NOMO-1 (cell line): Measurements from ENCODE around the gene GBX1.

Source experiments
- DNase-seq, 2 experiments: peaks; one replicate each; lab custom pipeline; 2025; ENCODE audit not compliant: unreplicated experiment in 2 of 2; lab: John Stamatoyannopoulos, UW

GBX1 gene

DNA sequence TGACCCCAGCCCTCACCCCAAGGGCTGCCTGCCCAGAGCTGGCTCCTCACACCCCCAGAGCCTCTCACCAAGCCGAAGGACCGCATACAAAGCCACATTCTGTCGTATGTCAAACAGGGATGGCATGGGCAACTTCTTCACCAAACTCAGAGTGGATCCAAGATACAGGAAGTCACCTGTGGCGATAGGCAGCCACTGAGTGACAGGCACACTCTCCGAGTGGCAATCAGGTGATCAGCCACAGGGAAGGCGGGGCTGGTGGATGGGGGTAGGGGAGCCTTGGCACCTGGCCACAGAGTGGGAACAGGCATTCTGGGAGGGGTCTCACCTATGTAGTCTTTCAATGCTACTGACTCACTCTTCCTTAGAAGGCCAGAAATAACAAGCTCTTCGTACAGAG is 26.7 kb upstream of the GBX1 start:
- DNase-seq: no peak

DNA sequence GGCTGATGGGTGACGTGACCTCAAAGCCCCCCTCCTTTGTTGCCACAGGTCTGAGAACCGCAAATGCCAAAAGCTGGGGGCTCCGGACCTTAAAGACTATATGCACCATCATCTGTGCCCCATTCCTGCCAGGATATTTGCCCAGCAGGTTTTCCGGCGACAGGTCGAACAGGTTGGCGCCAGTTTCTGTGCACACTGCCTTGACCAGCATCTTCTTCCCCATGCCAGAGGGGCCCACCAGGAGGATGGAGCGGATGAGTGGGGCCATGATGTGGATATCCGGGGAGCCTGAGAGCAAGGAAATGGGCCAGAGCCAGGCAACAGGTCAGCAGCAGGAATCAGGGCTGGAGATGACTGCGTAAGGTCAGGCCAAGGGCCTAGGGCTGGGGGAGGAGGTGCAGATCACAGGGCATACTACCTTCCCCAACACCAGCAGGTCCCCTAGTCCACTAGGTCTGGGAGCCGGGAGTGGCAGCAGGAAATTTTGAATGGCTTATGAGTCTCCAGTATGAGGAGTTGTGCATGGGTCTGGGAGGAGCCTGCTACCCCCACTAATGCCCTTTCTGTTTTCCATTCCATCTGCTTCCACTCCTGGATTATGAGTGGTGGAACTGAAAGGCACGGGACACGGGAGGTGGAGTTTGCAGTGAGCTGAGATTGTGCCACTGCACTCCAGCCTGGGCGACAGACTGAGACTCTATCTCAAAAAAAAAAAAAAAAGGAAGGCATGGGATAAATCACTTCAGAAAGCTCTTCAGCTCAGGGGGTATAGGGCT is 25.9 kb upstream of the GBX1 start:
- no peak for DNase-seq

DNA sequence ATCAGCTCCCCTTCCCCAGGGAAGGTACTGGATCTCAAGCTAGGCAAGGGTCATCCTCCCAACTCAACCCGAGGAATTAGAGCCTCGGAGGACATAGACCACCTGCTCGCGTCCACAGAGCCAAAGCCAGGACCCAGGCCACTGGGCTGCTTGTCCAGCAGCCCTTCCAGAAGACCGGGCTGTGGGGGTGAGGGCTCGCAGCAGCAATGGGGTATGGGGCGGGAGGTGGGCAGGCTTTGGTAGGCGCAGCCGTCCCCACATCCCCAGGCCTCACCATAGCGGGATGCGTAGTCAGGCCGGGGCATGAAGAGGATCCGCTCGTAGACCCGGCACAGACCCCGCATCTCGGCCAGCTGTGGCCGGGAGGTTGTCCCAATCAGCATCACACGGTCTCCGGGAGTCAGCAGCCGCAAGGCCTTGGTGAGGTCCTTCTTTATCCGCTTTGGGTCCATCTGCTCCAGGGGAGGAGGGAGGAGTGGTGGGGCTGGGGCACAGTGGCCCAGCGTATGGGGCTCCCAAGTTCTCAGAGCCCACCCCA is 24.6 kb upstream of the GBX1 start:
- no peak for DNase-seq

DNA sequence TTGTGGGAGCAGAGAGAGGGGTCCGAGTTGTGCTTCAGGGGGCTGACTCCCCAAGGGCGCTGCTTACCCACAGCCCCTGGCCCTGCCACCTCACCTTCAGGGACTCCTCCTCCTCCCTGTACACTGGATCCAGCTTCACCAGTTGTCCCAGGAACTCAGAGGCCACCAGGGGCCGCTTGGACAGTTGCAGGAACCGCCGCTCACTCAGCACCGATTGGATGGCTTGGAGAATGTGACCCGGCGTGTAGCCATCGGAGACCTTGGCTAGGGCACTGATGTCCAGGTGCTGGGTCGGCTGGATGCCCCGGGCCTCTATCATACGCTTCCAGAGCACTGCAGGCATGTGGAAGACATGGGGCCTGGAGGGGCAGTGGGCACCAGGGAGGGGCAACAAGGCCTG is 24.1 kb upstream of the GBX1 start:
- DNase-seq: no peak

DNA sequence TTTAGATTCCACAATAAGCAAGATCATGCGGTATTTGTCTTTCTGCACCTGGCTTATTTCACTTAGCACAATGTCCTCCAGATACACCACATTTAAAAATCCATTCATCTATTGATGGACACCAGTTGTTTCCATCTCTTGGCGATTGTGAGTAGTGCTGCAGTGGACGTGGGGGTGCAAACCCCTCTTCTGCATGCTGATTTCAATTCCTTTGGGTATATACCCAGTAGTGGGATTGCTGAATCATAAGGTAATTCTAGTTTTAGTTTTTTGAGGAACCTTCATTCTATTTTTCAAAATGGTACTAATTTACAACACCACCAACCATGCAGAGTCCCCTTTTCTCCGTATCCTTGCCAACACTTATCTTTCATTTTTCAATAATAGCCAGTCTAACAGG is 21.5 kb upstream of the GBX1 start:
- no peak for DNase-seq

DNA sequence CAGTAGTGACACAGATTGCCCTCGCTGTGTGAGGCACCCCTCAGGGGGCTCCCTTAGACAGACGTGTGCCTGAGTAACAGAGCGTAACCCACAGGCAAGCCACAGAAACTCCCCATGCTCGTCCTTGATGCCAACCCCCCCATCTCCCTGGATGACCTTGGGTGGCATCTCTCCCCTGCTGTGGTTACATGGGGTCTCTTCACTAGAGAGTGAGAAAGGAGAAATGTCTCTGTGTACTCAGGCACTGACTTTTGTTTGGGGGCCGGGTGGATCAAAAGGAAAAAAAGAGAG is 20.7 kb upstream of the GBX1 start:
- no peak for DNase-seq

DNA sequence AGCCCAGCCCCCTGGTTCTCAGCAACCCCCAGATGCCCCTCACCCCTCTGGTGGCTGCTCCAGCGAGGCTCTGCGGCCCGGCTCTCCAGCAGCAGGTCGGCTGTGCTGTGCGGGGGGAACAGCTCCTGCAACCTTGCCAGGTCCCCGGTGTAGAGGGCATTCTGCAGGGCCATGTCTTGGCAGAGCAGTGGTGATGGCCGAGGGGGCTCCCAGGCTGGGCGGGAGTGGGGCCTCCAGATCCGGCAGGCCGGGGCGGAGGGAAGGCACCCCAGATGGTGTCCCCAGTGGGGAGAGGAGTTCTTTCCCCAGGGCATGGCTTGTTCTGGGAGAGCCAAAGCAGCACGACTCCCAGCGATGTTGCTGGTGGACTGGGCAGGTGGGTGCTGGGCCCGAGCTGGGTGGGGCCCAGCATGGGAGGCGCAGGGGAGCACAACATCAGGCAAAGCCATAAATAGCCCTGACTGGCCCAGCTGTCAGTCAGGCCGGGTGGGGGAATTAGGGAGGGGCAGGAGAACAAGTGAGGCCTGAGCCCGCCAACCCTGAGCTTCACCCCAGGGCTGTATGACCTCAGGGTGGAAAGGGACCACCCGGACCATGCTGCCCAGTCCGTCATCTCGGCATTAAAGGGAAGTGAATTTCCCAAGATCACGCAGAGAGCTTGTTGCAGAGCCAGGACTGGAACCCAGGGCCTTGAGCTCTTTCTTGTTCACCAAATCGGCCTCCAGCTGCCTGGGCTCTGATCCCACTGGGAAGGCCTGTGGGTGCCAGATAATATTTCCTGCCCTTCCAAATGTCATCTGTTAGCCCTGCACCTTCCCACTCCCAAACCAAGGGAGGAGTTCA is 20.1 kb upstream of the GBX1 start:
- DNase-seq: no peak

DNA sequence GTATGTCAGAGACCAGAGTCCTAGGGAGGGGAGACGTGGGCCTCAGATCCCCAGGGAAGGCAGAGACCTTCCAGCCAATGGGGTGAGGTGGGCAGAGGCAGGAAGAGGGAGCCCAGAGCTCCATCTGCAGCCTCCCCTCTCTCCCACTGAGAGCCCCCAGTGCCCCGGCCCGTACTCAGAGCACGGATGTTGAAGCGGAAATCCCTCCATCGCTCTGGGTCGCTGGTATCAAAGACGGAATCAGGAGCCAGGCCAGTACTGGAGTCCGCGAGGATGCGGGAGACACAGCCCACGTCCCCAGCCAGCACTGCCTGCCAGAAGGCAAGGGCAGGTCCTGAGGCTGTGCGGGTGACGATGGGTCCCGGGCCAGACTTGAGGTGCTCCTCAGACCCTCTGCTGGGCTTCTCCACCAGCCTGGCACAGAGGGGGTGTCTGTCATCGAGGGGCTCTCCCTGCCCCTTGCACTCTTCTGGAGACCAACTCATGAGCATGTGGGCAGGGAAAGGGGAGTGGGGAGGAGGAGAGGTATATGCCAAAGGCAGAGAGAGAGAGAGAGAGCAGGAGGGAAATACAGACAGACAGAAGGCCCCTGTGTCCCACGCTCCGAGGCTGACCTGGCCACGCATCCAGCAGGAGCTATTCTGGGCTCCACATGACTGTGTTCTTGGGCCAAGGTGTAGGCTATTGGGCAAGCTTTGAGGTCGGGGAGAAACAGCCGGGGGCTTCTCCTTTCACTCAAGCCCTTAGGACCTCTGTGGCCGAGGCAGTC is 19.3 kb upstream of the GBX1 start, which contains the start of gene ASB10:
ASB10 (minus strand) TSS at position 611 of the 769 bp plus-strand sequence; CDS start at position 491, 120 bp downstream.
- DNase-seq: no peak

DNA sequence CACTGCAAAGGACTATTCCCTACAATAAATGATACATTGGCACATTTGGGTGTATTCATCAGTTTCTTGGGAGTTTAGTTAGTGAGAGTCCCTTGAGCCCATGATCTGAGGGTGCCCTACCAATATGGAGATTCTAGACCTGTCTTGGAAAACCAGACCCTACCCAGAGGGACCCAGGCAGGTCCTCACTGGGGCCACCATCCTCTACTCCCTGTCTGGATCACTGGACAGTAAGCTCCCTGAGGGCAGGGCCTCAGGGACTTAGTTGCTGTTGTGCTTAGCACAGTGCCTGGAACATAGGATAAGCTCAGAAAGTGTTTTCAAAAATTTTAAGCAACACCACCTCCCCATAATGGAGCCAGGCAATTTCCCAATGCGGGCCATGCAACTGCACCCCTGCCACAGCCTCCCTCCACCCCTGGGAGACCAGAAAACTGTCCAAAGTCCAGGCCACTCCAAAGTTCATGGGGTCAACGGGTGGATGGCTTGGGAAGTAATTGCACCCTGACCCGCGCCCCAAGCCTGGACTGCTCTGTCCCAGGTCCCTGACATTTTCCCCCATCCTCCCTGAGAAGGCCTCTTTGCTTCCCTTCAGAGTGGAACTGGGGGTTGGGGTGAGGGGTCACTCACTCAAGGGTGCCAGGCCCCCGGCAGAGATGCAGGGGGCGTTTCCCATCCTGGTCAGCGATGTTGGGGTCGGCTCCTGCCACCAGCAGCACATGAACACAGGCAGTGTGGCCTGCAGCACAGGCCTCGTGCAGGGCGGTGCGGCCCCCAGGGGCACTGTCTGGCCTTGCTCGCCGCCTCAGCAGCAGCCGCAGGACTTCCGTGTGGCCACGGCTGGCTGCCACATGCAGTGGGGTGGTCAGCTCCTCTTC is 18.5 kb upstream of the GBX1 start:
- DNase-seq: no peak

DNA sequence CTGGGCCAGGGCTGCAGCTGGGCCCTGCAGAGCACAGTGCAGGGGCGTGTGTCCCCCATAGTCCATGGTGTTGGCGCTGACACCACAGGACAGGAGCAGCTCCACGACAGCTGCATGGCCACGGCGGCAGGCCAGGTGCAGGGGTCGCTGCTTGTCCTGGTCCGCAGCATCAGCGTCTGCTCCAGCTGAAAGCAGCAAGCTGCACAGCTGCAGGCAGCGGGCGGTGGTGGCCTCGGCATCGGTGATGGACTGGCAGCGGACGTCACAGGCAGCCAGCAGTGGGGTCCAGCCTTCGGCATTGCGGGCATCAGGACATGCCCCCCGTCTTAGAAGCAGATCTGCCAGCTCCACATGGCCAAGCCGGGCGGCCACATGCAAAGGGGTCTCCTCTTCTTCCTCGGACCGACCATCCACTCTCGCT is 13.5 kb upstream of the GBX1 start:
- DNase-seq: no peak

DNA sequence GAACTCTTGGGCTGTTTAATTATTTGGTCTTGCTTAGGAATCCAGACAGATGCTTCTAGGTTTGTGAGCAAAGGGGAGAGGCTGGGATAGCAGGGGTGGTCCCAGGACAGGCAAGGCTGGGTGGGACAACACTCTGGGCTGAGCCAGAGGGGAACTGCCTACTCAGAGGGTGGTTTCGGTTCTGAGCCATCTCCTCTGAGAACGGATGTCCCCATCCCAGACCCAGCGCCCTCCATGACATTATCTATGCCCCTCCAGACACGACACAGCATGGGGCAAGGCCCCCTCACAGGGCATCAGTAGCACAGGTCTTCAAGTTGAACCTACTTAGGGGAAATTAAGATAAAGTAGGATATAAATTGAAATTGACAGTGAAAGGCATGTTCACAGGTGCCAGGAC is 12.5 kb upstream of the GBX1 start:
- no peak for DNase-seq

DNA sequence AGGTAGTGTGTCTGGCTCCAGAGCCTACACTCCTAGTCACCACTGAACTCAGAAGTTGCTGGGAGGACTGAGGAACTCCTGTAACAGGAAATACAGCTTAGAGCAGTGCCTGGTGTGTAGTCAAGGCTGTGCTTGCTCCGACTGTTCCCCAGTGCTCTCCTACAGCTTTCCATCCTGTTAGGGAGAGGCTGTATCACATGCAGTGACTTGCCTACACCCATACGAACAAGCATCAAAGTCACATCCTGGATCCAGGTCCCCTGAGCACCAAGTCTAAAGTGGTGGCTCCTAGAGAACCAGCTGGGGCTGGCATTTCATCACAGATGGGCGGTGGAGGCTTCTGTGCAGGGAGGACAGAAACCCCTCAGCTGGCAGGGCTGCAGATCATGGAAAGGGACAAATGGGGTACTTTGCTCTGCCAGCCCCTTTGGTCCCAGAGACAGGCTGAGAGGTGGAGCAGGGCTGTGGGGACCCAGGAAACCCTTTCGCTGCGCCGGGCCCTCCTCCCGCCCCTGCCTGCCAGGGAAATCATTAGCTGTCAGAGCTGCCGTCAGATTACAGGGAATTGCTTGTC is 11.9 kb upstream of the GBX1 start:
- no peak for DNase-seq

DNA sequence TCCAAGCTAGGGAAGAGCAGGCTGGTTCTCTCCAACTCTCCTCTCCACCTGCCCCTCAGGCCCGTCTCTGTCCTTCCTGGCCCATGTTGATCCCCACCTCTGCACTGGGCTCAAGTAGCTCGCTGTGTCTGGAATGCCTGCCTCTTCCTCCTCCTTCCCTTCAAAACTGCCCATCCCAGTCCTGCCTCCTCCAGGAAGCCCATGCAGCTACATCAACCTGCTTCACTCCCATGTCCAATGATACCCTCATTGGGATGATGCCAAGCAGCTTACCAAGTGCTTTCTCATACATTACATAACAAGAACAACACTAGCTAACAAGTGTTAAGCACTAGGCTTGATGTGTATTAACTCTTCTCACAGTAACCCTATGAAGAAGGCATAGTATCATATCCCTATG is 11.3 kb upstream of the GBX1 start:
- no peak for DNase-seq

DNA sequence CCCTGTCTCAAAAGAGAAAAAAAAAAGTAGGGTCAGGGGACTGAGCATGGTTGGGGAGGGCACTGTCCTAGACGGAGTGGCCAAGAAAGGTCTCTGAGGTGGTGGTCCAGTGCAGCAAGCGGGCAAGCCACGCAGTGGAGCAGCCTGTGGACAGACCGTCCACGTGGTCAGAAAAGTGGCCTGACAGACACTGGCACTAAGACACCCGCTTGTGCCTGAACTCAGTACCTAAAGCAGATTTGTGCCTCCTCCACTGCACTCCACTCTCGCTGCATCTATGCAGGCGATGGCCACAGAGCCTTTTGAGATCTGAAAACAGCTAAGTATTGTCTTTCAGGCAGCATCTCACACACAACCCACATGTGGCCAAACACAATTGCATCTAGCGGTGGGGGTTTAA is 10.7 kb upstream of the GBX1 start:
- DNase-seq: no peak

DNA sequence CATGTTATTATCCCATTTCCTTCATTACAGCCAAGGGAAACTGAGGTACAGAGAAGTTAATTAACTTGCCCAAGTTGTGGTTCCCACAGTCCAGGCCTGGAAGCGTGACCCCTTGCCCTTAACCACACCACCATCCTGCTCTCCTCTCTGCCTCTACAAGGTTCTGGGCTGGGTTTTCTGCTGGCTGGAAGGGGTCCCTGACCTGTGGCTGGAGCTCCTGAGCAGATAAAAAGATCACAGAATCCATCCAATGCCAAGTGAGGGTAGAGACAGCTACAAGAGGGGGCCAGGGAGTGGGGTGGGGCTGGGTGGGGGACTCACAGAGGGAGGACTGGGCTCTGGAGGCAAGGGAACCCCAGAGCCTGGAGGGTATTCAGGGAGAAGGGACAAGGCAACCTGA is 9.8 kb upstream of the GBX1 start:
- no peak for DNase-seq

DNA sequence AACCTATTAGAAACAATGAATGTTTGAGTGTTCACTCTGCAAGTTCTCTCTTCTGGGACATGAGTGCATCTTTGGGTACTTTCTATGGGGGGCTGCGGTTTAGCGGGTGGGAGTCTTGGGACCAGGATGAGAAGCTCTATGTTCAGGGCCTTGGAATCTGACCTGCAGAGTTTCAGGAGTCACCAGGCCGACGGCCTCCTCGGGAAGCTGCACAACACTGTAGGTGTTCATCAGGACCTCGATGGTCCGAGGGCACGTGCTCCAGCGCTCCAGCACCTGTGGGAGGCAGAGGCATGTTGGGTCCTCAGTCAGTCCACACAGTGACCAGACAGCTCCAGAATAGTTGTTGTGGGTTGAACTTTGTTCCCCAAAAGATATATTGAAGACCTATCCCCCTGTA is 8.9 kb upstream of the GBX1 start:
- DNase-seq: no peak

DNA sequence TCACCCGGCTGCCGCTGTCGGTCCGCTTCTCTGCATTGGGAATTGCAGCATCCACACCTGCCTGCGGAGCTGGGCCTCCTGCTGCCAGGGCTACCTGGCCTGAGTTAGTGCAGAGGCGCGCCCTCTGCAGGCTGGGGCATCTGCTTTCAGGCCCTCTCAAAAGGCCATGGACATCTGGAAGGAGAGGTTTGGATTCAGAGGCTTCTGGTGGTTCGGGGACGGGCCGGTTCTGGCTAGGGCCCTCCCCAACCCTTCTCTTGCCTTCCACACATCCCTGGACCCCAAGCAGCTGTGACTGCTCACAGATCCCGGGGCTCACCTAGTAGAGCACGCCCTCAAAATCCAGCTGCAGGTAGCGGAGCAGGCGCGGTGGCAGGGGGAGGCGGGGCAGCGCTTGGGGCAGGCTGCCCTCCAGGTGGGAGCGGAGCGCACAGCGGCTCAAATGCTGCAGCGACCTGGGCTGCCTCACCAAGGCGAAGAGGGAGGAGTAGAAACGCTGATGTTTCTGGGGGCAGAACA is 8.4 kb upstream of the GBX1 start:
- DNase-seq: no peak

DNA sequence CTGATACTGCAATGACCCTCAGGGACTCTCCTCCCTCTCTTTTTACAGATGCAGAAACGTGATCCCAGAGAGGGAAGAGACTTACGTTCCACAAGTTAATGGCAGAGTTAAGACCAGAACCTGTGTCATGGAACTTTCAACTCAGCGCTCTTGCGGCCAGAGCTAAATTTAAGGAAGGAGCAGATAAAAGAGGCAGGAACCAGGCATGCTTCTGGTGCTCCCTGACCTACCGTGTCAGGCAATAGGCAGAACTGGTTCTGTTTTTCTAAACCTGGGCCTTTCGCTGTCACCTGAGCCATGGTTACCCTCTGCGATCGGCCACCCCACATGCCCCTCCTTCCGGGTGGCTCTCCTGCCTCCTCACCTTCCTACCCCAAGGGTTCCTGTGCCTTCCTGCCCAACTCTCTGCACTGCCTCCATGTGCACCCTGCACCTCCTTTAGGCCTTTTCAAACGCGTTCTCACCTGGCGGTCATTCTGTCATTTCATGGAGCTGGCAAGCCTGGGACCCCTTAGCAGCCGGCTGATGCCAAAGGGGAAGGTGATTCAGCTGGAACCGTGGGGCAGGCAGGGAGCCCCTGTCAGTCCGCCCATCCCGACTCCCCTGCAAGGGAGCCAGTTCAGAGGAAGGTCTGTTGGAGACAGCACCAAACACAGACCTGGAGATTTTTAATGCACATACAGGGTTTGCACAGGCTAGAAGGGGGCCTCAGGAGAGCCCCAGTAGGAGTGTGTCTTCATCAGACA is 7.7 kb upstream of the GBX1 start:
- DNase-seq: no peak
